ENCODE results near the gene CALN1.

DNA sequence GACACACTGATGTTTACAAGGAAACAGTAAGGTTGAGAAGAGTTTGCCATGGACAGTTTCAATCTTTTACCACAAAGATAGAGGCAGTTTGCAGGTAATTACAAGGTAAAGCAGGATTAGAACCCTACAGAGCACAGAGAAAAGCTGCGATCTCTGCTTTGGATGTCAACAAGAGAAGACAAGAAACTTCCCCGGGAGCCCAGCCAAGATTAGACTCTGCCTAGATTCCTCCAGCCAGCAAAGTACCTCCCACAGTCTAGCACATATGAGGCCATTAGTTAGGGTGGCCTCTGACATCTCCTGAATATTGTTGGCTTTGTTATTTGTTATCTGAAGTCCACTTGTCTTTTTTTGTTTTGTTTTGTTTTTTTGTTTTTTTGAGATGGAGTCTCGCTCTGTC, 178.1 kb downstream of the CALN1 start:
- TF ChIP-seq POLR2AphosphoS5 (IDR thresholded peaks at IDR 0.05), result no peak
- TF ChIP-seq, protein P1, sequence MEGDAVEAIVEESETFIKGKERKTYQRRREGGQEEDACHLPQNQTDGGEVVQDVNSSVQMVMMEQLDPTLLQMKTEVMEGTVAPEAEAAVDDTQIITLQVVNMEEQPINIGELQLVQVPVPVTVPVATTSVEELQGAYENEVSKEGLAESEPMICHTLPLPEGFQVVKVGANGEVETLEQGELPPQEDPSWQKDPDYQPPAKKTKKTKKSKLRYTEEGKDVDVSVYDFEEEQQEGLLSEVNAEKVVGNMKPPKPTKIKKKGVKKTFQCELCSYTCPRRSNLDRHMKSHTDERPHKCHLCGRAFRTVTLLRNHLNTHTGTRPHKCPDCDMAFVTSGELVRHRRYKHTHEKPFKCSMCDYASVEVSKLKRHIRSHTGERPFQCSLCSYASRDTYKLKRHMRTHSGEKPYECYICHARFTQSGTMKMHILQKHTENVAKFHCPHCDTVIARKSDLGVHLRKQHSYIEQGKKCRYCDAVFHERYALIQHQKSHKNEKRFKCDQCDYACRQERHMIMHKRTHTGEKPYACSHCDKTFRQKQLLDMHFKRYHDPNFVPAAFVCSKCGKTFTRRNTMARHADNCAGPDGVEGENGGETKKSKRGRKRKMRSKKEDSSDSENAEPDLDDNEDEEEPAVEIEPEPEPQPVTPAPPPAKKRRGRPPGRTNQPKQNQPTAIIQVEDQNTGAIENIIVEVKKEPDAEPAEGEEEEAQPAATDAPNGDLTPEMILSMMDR (IDR thresholded peaks at IDR 0.05), result no peak
